Activated CD8-positive, alpha-beta memory T cell treated with anti-CD3 and anti-CD28 coated beads for 1 hour (primary cell): ENCODE measurements around the gene BCL6B.

Experiments
- DNase-seq, 2 donors: peaks; one replicate each; pipeline ENCODE4 v3.0.0-alpha.2; 2020; ENCODE audit warnings: low read depth in 1 of 2; ENCODE audit errors: extremely low read depth in 1 of 2

The BCL6B gene

GRCh38 chr17:7026471-7027115 is 3.7 kb downstream of the BCL6B start:
- no peak for DNase-seq

- DNase-seq, result no peak
These were observed 4.5 kb downstream of the BCL6B start for GRCh38 chr17:7027335-7027734.

GRCh38 chr17:7029096-7029495 is 6.2 kb downstream of the BCL6B start:
- no peak for DNase-seq

- no peak for DNase-seq
These were observed 6.8 kb downstream of the BCL6B start for GRCh38 chr17:7029659-7030058.

GRCh38 chr17:7034955-7035590 is 12.2 kb downstream of the BCL6B start:
- DNase-seq, result no peak

GRCh38 chr17:7035591-7036368 is 12.9 kb downstream of the BCL6B start, which contains the start of gene SLC16A13:
TSS of gene SLC16A13 (plus strand) at chr17:7036015. CDS start at chr17:7036383, 368 bp downstream.
- DNase-seq, result peak; percentile 94 to 98

GRCh38 chr17:7038025-7038862 is 15.4 kb downstream of the BCL6B start:
- no peak for DNase-seq

DNA sequence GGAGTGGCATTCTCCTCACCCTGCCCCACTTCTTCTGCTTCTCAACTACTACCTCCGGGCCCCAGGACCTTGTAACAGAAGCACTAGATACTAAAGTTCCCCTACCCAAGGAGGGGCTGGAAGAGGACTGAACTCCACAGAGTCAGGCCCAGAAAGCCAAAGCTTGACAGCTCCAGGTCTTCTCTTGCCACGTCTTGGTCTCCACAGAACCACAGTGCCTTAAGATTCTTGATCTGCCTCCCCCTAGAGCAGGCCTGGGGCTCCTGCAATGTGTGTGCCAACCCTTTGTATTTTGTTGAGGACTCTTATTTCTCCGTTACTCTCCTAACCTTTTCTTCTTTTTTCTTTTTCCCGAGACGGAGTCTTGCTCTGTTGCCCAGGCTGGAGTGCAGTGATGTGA is 17.0 kb downstream of the BCL6B start:
- DNase-seq, result no peak

- no peak for DNase-seq
These were observed 19.0 kb downstream of the BCL6B start for GRCh38 chr17:7041607-7042500.

DNA sequence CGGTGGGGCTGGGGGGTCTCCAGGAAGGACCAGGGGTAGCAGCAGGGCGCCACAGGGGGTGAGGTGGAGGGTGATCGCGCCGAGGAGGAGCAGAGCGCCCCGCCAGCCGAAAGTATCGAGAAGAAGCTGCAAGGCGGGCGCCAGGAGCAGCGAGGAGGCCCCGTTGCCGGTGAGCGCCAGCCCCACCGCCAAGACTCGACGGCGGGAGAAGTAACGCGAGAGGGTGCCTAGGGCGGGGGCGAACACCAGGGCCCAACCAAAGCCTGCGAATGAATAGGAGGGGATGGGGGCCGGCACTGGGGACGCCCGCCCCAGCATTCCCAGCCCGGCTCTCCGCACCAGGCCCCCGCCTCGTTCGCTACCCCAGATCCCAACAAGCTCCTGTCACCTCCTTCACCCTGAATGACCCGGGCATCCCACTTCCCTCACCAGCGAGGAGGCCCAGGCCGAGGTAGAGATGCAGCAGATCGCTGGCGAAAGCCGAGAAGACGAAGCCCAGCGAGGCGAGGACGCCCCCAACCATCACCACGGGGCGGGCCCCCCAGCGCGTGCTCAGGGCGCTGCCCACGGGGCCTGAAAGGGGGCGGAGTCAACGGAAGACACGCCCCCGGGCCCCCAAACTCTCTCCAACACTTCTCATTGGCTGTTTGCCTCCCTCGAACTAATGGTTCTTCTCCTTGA is 19.8 kb downstream of the BCL6B start:
- no peak for DNase-seq

- DNase-seq, result no peak
These were observed 20.3 kb downstream of the BCL6B start for GRCh38 chr17:7043182-7043496.

GRCh38 chr17:7043497-7044198 is 20.8 kb downstream of the BCL6B start, which contains the start of gene SLC16A11:
TSS of gene SLC16A11 (minus strand) at chr17:7044092. CDS start at chr17:7043513, 579 bp downstream.
- DNase-seq, result no peak

DNA sequence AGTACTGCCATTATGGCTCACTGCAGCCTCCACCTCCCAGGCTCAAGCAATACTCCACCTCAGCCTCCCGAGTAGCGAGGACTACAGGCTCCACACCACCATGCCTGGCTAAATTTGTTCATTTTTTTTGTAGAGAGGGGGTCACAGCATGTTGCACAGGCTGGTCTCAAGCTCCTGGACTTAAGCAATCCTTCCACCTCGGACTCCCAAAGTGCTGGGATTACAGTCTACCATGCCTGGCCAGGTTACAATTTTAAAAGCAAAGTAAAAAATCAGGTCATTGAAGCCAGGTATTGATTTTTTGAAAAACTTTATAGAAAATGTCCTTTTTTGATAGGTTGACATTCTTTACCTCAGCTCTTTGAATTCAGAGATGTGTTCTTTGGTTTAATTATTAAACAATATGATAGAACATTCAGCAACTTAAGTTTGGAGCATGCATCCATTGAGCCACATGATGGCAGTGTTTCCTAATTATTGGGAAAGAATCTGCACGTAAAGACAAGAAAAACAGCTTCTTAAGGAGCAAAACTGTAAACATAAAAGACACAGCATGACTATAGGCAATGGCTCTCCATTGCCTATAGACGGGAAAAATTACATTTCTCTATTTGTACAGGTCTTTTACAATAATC is 22.8 kb downstream of the BCL6B start:
- no peak for DNase-seq

DNA sequence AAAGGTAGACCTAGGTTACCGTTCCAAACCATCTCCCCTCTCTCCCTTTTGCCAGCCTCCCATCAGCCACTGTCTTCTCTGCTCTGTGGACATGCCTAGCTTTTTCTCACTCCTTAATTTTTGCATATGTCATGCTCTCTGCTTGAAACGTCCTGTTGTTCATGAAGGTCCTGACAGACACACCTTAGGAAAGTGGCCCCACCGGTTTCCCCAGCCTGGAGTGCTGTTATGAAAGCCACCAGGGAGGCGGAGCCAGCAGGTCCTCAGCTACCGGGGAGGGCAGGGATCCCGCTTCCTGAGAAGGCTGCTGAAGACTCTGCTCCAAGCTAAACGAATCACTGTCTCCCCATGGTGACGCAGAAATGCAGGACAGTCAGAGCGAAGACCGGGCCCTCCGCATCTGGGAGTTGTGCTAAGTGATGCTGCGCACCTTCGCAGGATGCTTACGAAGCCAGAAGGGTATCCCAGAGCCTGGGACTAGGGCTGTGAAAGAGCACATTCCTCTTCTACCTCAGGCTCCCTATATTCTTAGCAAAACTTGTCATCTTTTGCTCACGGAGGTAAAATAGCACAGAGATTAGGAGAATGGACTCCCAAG is 23.4 kb downstream of the BCL6B start:
- DNase-seq, result no peak

DNA sequence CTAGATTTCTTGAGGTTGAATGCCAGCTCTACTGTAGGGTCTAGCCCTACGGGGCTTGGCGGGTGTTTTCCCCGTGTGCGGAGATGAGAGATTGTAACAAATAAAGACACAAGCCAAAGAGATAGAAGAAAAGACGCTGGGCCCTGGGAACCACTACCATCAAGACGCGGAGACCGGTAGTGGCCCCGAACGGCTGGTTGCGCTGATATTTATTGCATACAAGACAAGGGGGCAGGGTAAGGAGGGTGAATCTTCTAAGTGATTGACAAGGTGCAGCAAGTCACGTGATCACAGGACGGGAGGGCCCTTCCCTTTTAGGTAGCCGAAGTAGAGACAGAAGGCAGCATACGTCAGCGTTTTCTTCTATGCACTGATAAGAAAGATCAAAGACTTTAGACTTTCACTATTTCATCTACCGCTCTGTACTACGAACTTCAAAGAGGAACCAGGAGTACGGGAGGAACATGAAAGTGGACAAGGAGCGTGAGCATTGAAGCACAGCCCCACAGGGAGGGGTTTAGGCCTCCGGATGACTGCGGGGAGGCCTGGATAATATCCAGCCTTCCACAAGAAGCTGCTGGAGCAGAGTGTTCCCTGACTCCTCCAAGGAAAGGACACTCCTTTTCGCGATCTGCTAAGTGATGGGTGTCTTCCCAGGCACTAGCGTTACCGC is 24.0 kb downstream of the BCL6B start:
- peak in 1 of 2 donors; percentile 49 for DNase-seq

GRCh38 chr17:7047566-7047965 is 24.7 kb downstream of the BCL6B start:
- DNase-seq, result no peak

- no peak for DNase-seq
These were observed 26.1 kb downstream of the BCL6B start for GRCh38 chr17:7048968-7049367.
